Globus pallidus (tissue), 1 donor: ENCODE results near the gene IQSEC1.

Experiments used
- DNase-seq: peaks from one replicate; pipeline ENCODE4 v3.0.0-alpha.2; 2015; ENCODE audit warnings: low spot score

Gene IQSEC1

DNA sequence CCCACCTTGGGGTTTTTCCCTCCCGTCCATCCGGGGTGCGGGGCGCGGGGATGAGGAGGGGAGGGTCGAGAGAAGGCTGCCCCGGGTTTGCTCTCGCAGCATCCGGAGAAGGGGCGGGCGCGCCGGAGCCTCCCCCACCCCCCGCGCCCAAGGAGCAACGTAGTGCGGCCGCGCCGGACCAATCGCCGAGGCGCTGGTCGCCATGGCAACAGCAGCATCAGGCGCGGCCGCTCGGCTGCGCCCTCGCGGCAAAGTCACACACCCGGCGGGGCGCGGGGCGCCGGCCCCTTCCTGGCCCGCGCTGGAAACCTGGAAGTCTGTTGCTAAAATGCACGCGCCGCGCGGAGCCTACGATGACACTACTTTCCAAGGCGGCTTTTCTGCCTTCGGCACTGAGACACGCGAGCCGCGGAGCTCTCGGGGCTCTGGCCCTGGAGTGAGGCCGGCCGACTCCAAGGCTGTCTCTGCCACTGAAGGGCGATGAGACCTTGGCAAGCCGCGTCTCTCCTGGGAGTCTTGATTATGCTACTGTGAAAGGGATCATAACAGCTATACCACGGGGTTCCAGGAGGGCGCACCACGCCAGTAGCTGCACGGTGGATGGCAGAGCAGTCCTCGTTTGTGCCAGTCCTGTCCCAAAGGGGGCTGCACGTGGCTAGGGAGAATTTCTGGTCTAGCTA is at the start of gene IQSEC1:
Gene IQSEC1, minus strand, starts transcription at position 104 of the 680 bp plus-strand sequence. CDS start 415 bp downstream, outside the sequence.
- DNase-seq = peak; percentile 84

GRCh38 chr3:13122081-13123012 is 49.1 kb upstream of the IQSEC1 start:
- DNase-seq = no peak

- DNase-seq = no peak
Measured at GRCh38 chr3:13121553-13122001, 48.3 kb upstream of the IQSEC1 start.

DNA sequence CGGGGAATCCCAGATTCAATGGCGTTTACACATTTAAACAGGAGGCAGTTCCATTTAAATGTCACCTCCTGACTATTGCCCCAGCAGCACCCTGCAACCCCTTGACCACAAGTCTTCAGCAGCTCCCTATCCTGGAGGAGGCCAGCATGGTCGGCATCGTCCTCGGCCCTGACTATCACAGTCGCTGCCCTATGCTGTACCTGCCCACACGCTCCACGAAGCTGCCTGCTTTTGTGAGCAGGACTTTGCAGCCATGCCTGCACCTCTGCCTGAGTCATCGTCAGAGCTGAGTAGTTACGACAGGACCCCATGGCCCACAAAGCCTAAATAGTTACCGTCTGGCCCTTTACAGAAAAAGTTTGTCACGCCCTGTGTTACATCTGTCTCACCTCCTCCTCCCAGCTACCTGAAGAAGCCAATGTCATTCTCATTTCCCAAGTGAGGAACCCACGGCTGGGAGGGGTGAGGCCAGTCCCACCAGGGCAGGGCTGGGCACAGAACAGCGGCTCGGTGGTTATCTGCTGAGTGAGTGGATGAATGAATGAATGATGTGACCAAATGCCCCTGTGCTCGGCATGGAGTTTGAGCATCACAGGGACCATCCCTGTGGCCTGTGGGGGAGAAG is 47.8 kb upstream of the IQSEC1 start:
- no peak for DNase-seq

- DNase-seq = no peak
Measured at GRCh38 chr3:13120289-13120927, 47.2 kb upstream of the IQSEC1 start.

GRCh38 chr3:13119471-13120220 is 46.4 kb upstream of the IQSEC1 start:
- no peak for DNase-seq

GRCh38 chr3:13116426-13116825 is 43.2 kb upstream of the IQSEC1 start:
- DNase-seq = no peak

- no peak for DNase-seq
Measured at GRCh38 chr3:13115991-13116390, 42.8 kb upstream of the IQSEC1 start.

DNA sequence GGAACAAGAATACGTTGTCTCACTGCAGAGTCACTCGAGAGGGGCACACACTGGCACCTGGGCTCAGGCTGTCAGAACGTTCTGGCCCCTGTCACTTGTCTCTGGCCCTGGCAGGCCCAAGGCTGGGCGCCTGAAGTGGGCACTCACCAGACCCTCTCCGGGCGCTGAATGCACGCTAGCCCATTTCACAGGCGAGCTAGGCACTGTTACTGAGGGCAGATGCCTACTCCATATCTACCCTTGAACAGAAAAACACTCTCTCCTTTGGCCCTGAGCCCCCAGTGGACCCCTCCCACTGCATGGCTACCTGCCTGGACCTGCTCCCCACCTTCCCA is 42.3 kb upstream of the IQSEC1 start:
- DNase-seq = no peak

- no peak for DNase-seq
Measured at GRCh38 chr3:13114811-13115575, 41.8 kb upstream of the IQSEC1 start.

GRCh38 chr3:13113346-13114330 is 40.4 kb upstream of the IQSEC1 start:
- DNase-seq = no peak

DNA sequence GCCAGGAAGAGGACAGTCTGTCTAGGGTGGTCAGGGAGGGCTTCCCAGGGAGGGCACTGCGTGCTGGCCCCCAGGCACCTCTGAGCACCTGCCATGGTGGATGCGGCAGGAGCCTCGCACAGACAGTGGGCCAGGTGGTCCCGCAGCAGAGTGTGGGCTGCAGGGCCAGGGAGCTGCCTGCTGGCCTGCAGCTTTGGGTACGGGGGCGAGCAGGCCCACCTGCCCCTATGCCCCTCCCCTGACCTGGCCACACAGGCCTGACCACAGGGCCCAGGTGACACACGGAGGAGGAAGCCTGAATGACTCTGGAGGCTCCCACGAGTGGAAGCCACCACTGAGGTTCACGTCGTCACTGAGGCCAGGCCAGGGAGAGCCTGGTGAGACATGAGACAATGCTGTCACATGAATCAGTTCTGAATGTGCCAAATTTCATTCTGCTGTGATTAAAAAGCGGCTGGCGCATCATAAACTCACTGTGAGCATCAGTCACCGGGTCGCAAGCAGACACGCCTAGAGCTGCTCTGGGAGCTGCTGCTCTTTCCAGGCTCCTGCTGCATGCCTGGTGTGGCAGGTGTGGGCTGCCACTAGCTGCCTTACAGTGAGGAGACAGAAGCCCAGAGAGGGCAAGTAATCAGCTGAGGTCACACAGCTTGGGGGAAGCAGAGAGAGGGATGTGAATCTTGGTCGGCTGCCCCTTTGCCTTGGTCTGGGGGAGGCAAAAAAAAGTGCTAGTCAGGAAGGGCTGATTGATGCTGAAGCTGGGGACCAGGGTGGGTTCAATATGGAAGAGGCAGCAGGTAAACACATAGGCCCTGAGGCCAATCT is 39.5 kb upstream of the IQSEC1 start:
- no peak for DNase-seq

- DNase-seq = no peak
Measured at GRCh38 chr3:13111873-13112520, 38.8 kb upstream of the IQSEC1 start.

GRCh38 chr3:13111173-13111872 is 38.1 kb upstream of the IQSEC1 start:
- DNase-seq = no peak

GRCh38 chr3:13110678-13111116 is 37.5 kb upstream of the IQSEC1 start:
- DNase-seq = no peak

DNA sequence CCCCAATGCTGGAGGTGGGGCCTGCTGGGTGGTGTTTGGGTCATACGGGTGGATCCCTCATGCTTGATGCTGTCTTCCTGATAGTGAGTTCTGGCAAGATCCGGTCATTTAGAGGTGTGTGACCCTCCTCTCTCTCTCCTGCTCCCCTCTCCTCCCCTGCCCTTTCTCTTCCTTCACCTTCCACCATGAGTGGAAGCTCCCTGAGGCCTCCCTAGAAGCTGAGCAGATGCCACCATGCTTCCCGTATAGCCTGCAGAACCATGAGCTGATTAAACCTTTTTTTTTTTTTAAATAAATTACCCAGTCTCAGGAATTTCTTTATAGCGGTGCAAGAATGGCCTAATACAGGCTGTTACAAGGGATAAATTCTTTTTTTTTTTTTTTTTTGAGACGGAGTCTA is 36.3 kb upstream of the IQSEC1 start:
- no peak for DNase-seq

DNA sequence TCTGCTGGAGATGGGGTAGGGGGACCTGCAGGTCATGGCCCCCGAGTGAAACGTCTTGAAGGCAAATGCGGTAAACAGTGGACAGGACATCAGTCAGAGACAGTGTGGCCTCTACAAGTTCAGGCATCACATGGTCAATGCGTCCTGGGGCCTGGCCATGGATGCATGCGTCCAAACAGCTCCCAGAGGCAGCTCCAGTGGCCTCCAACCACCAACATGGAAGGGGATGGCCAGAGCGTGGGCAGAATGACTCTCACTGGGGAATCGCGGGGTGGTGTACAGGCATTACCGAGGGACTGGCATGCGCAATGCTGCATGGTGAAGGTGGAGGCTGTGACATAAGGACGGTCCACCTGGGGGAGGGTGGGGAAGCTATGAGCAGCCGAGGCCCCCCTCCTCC is 35.6 kb upstream of the IQSEC1 start:
- DNase-seq = no peak
